GM08714 (cell line): Measurements from ENCODE around the gene ZNF177.
"Not testable (repeated sequence)": the region's sequence is repeated elsewhere in the genome, so short reads cannot be mapped to it uniquely, and the experiment has no call there.

ENCODE experiments used
- H3K4me3 ChIP-seq: fragments of 200-500 bp; sonication (Bioruptor generic); 2 replicates; pipeline ENCODE4 v1.5.1; 2014; ENCODE audit warnings: mild to moderate bottlenecking, low read length, inconsistent platforms
- ZNF274 ChIP-seq: IDR thresholded peaks from 2 replicates; pipeline ENCODE4 v1.6.1; 2012; ENCODE audit warnings: mild to moderate bottlenecking, low read depth, low read length

Gene ZNF177

GRCh38 chr19:9362905-9363304 is at the start of gene ZNF177:
Gene ZNF177, plus strand, starts transcription at chr19:9363013. Its CDS starts 15,299 bp downstream, at chr19:9378312.
- H3K4me3 ChIP-seq = no peak within 1 kb of the TSS; the same call in 1 of the 2 replicates
- TF ChIP-seq ZNF274 = no peak

GRCh38 chr19:9313756-9314155 is 49.1 kb upstream of the ZNF177 start:
- no peak for TF ChIP-seq ZNF274
- H3K4me3 ChIP-seq = no peak overlapping the region

- TF ChIP-seq ZNF274 = no peak
These were observed 41.5 kb upstream of the ZNF177 start for GRCh38 chr19:9321338-9321737.

DNA sequence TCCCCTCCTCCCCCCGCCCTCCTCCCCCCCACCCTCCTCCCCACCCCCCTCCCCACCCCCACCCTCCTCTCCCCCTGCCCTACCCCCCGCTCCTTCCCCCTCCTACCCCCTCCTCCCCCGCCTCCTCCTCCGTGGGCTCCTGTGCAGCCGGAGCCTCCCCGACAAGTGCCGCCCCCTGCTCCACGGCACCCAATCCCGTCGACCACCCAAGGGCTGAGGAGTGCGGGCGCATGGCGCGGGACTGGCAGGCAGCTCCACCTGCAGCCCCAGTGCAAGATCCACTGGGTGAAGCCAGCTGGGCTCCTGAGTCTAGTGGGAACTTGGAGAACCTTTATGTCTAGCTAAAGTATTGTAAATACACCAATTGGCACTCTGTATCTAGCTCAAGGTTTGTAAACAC is 41.1 kb upstream of the ZNF177 start:
- H3K4me3 ChIP-seq = not testable (repeated sequence)

More at GRCh38 chr19:9321338-9321737, 41.5 kb upstream of the ZNF177 start:
- H3K4me3 ChIP-seq = no peak overlapping the region

DNA sequence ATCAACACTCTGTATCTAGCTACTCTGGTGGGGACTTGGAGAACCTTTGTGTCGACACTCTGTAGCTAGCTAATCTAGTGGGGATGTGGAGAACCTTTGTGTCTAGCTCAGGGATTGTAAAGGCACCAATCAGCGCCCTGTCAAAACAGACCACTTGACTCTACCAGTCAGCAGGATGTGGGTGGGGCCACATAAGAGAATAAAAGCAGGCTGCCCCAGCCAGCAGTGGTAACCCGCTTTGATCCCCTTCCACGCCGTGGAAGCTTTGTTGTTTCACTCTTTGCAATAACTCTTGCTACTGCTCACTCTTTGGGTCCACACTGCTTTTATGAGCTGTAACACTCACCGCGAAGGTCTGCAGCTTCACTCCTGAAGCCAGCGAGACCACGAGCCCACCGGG is 40.6 kb upstream of the ZNF177 start:
- not testable (repeated sequence) for H3K4me3 ChIP-seq

- H3K4me3 ChIP-seq = peak overlapping the region; percentile 83
These were observed 39.3 kb upstream of the ZNF177 start for GRCh38 chr19:9323557-9323918.

GRCh38 chr19:9323919-9324583 is 38.8 kb upstream of the ZNF177 start, which contains the start of gene ZNF559:
Gene ZNF559, plus strand, starts transcription at chr19:9324179. Its CDS starts 14,371 bp downstream, at chr19:9338550.
- peak within 1 kb of the TSS; percentile 83 for H3K4me3 ChIP-seq
- TF ChIP-seq ZNF274 = no peak

More at GRCh38 chr19:9323557-9323918, 39.3 kb upstream of the ZNF177 start:
- TF ChIP-seq ZNF274 = no peak

- H3K4me3 ChIP-seq = peak overlapping the region; percentile 83
- TF ChIP-seq ZNF274 = no peak
These were observed 38.2 kb upstream of the ZNF177 start for GRCh38 chr19:9324584-9324962.

DNA sequence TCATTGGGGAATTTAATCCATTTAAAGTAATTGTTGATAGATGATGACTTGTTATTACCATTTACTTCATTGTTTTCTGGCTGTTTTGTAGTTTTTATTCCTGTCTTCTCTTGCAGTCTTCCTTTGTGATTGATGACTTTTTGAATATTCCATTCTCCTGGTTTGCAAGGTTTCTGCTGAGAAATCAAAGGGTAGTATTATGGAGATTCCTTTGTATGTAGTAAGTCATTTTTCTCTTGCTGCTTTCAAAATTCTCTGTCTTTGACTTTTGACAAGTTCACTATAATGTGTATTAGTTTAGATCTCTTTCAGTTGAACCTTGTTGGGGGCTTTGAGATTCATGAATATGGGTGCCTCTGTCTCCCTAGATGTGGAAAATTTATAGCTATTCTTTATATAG is 32.8 kb upstream of the ZNF177 start:
- H3K4me3 ChIP-seq = no peak overlapping the region
- no peak for TF ChIP-seq ZNF274

DNA sequence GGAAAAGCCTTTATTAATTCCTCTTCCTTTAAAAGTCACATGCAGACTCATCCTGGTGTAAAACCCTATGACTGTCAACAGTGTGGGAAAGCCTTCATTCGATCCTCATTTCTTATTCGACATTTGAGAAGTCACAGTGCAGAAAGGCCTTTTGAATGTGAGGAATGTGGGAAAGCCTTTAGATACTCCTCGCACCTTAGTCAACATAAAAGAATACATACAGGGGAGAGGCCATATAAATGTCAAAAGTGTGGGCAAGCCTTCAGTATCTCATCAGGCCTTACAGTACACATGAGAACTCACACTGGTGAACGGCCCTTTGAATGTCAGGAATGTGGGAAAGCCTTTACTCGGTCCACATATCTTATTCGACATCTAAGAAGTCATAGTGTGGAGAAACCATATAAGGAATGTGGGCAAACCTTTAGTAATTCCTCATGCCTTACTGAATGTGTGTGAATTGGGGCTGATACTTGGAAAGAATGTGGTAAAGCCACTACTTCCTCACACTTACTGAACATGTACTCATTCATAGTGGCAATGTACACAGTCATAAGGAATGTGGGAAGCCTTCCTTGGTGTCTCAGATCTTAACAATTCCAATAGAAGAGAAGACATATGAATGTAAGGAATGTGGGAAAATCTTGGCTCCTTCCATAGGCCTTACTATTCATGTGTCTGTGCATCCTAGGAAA is 20.1 kb upstream of the ZNF177 start:
- TF ChIP-seq ZNF274 = peak; percentile 98
- no peak overlapping the region for H3K4me3 ChIP-seq

DNA sequence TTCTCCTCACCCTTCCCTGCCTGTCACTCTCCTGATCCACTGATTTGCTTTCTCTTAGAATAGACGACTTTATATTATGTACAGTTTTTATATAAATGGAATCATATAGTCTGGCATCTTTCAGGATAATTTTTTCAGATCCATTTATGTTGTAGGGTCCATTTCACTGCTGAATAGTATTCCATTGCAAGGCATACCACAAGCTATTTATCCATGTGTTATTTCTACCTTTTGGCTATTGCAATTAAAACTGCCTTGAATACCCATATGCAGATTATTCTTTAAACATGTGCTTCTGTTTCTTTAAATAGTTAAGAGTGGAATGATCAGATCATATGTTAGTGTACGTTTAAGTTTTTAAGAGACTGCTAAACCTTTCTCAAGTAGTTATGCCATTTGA is 17.8 kb upstream of the ZNF177 start:
- no peak overlapping the region for H3K4me3 ChIP-seq
- no peak for TF ChIP-seq ZNF274

DNA sequence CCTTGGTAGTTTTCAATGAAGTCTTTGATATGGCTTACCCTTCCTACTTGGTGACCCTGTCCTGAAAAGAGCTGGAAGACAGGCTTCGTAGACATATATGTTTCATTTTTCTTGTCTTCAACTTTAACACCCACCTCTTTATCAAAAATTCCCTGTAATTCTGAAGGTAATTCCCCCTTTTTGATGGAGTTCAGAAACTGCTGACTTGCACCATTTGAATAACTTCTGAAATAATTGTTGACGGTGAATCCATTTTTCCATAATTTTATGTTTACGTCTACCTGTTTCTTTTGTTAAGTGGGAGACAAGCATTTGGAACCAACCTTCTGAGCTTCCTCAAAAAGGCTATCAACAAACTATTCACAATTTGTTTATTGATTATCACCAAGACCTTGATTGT is 14.6 kb upstream of the ZNF177 start:
- no peak for TF ChIP-seq ZNF274
- no peak overlapping the region for H3K4me3 ChIP-seq

GRCh38 chr19:9348671-9349070 is 14.1 kb upstream of the ZNF177 start:
- H3K4me3 ChIP-seq = no peak overlapping the region
- TF ChIP-seq ZNF274 = no peak

GRCh38 chr19:9352505-9352904 is 10.3 kb upstream of the ZNF177 start:
- H3K4me3 ChIP-seq = no peak overlapping the region
- no peak for TF ChIP-seq ZNF274

DNA sequence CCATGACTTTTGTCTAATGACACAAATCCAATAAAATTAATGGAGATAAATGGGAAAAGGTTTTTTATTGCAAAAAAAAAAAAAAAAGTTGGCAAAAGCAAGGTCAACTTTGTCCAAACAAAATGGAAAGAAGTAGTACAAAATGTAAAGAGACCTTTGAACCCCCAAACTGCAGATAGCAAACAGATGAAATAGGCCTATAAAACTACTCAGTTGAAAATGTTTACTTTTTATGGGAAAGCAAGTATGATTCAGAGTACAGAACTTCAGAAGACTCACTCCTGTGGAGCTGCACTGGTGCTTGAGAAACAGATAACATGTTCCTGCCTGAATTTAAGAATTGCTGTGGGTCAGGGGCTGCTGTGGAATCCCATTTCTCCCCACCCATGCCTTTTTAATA is 9.8 kb upstream of the ZNF177 start:
- H3K4me3 ChIP-seq = no peak overlapping the region
- no peak for TF ChIP-seq ZNF274
